ENCODE measurements around the gene LRRK2. TPM values are rescaled to one million over a fixed set of nuclear protein-coding genes. Genes with fewer than 3 reads are reported as not detected.

LRRK2 gene
- total RNA-seq, 3 donors from 2014 or later: 11.1 to 30.9 (median 13.5) TPM

GRCh38 chr12:40390980-40391379 lies 166.2 kb downstream of the LRRK2 start:
- no peaks in the 10 kb centered on the region for H3K27me3 ChIP-seq
- no peaks in the 10 kb centered on the region for H3K9me3 ChIP-seq
- no peaks in the 10 kb centered on the region for H3K4me1 ChIP-seq
- intact Hi-C loops (cut with DNase I; ENCODE audit: low total_unique reads): no loop called here
- no peak for TF ChIP-seq POLR2A (IDR thresholded peaks at IDR 0.05)
- TF ChIP-seq CTCF (IDR thresholded peaks at IDR 0.05): no peak
- TF ChIP-seq POLR2AphosphoS5 (IDR thresholded peaks at IDR 0.05): no peak
- H3K36me3 ChIP-seq: no peaks in the 10 kb centered on the region
- no peak overlapping the region for H3K27ac ChIP-seq
- no peak overlapping the region for H3K4me3 ChIP-seq
- no peak for DNase-seq (ENCODE audit: low spot score in 2 of 2)

- intact Hi-C loops (cut with DNase I; ENCODE audit: low total_unique reads): no loop called here
- H3K4me3 ChIP-seq: no peak overlapping the region
- no peaks in the 10 kb centered on the region for H3K4me1 ChIP-seq
- no peaks in the 10 kb centered on the region for H3K27me3 ChIP-seq
- H3K36me3 ChIP-seq: no peaks in the 10 kb centered on the region
- no peak overlapping the region for H3K27ac ChIP-seq
- H3K9me3 ChIP-seq: no peaks in the 10 kb centered on the region
- no peak for TF ChIP-seq POLR2A (IDR thresholded peaks at IDR 0.05)
- TF ChIP-seq POLR2AphosphoS5 (IDR thresholded peaks at IDR 0.05): no peak
- no peak for TF ChIP-seq CTCF (IDR thresholded peaks at IDR 0.05)
- DNase-seq (ENCODE audit: low spot score in 2 of 2): no peak
Measured at GRCh38 chr12:40393026-40393425, 168.2 kb downstream of the LRRK2 start.

- Histone ChIP-seq H3K9me3 (no peaks in the 10 kb centered on the region), H3K27me3 (no peaks in the 10 kb centered on the region), H3K36me3 (no peaks in the 10 kb centered on the region), H3K4me3 (no peak overlapping the region), H3K4me1 (no peaks in the 10 kb centered on the region), H3K27ac (no peak overlapping the region)
- intact Hi-C loops (cut with DNase I; ENCODE audit: low total_unique reads): no loop called here
- no peak for TF ChIP-seq CTCF (IDR thresholded peaks at IDR 0.05)
- TF ChIP-seq POLR2A (IDR thresholded peaks at IDR 0.05): no peak
- TF ChIP-seq POLR2AphosphoS5 (IDR thresholded peaks at IDR 0.05): no peak
- DNase-seq (ENCODE audit: low spot score in 2 of 2): no peak
Measured at GRCh38 chr12:40399656-40400055, 174.9 kb downstream of the LRRK2 start.

- no peak for TF ChIP-seq CTCF (IDR thresholded peaks at IDR 0.05)
- TF ChIP-seq POLR2AphosphoS5 (IDR thresholded peaks at IDR 0.05): no peak
- TF ChIP-seq POLR2A (IDR thresholded peaks at IDR 0.05): no peak
Measured at GRCh38 chr12:40405419-40405818, 180.6 kb downstream of the LRRK2 start.

More at GRCh38 chr12:40405419-40405818, 180.6 kb downstream of the LRRK2 start:
- H3K27me3 ChIP-seq: no peaks in the 10 kb centered on the region
- no peaks in the 10 kb centered on the region for H3K9me3 ChIP-seq
- no peak overlapping the region for H3K27ac ChIP-seq
- DNase-seq (ENCODE audit: low spot score in 2 of 2): no peak
- no peaks in the 10 kb centered on the region for H3K4me1 ChIP-seq
- H3K36me3 ChIP-seq: no peaks in the 10 kb centered on the region
- no peak overlapping the region for H3K4me3 ChIP-seq
- intact Hi-C loops (cut with DNase I; ENCODE audit: low total_unique reads): no loop called here

Other genes with a start within 250 kb of the LRRK2 start
- gene SLC2A13, start 118.9 kb upstream of the LRRK2 start, total RNA-seq: 10 to 100 TPM; 17.1 to 32.2 (median 22.0) TPM